ENCODE results near the gene STMN3.
"Not testable (repeated sequence)": the region's sequence is repeated elsewhere in the genome, so short reads cannot be mapped to it uniquely, and the experiment has no call there.

STMN3 gene

GRCh38 chr20:63675681-63676368 is 22.6 kb upstream of the STMN3 start:
- DNase-seq: no peak

- DNase-seq: no peak
Measured at GRCh38 chr20:63673951-63674350, 20.7 kb upstream of the STMN3 start.

GRCh38 chr20:63672666-63673065 is 19.4 kb upstream of the STMN3 start:
- no peak for DNase-seq

GRCh38 chr20:63671695-63672094 is 18.5 kb upstream of the STMN3 start:
- not testable (repeated sequence) for DNase-seq

GRCh38 chr20:63668351-63668750 is 15.1 kb upstream of the STMN3 start:
- DNase-seq: no peak

- DNase-seq: no peak
Measured at GRCh38 chr20:63667858-63668257, 14.6 kb upstream of the STMN3 start.

GRCh38 chr20:63665708-63666107 is 12.5 kb upstream of the STMN3 start:
- DNase-seq: no peak

GRCh38 chr20:63664861-63665594 is 11.8 kb upstream of the STMN3 start:
- no peak for DNase-seq

GRCh38 chr20:63664143-63664851 is 11.1 kb upstream of the STMN3 start:
- no peak for DNase-seq

GRCh38 chr20:63663332-63664066 is 10.3 kb upstream of the STMN3 start:
- no peak for DNase-seq

GRCh38 chr20:63662813-63663189 is 9.6 kb upstream of the STMN3 start:
- no peak for DNase-seq

- DNase-seq: no peak
Measured at GRCh38 chr20:63661959-63662812, 9.0 kb upstream of the STMN3 start.

- DNase-seq: no peak
Measured at GRCh38 chr20:63661108-63661507, 7.9 kb upstream of the STMN3 start.

GRCh38 chr20:63660622-63661021 is 7.4 kb upstream of the STMN3 start:
- DNase-seq: no peak

GRCh38 chr20:63660174-63660573 is 7.0 kb upstream of the STMN3 start:
- not testable (repeated sequence) for DNase-seq

- no peak for DNase-seq
Measured at GRCh38 chr20:63659370-63659769, 6.1 kb upstream of the STMN3 start.

- DNase-seq: no peak
Measured at GRCh38 chr20:63658749-63659187, 5.5 kb upstream of the STMN3 start.

GRCh38 chr20:63657937-63658748 is 4.9 kb upstream of the STMN3 start, which contains the start of gene RTEL1:
Gene RTEL1 (plus strand): TSS chr20:63658312. CDS start chr20:63659403, 1,091 bp downstream.
- DNase-seq: peak; percentile 38

GRCh38 chr20:63657260-63657936 is 4.2 kb upstream of the STMN3 start:
- no peak for DNase-seq

- no peak for DNase-seq
Measured at GRCh38 chr20:63656451-63656850, 3.2 kb upstream of the STMN3 start.

GRCh38 chr20:63655249-63655648 is 2.0 kb upstream of the STMN3 start:
- DNase-seq: no peak

All from NCI-H1694 (cell line).